NCI-H187 (cell line): ENCODE data around the gene FAM174C.

ENCODE experiments used
- DNase-seq, 2 experiments: peaks; one replicate each; lab custom pipeline; 2025; lab: John Stamatoyannopoulos, UW

FAM174C gene

DNA sequence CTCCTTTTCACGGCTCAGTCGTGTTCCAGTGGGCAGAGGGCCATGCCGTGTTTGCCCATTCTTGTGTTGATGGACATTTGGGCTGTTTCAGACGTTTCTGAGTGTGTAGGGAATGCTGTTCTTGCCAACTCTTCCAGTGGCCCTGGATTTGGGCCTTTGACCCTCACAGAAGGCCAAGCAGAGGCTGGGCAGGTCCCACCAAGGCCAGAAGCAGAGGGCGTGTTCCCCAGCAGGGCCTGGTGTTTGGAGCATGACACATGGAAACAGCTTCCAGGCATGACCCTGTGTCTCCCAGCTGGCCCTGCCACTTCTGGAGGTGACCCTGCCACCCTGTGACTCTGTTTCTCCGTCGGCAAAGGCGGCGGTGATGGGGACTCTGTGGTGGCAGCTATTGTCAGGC lies 46.2 kb downstream of the FAM174C start:
- DNase-seq, result no peak

- no peak for DNase-seq
These were observed 47.1 kb downstream of the FAM174C start for GRCh38 chr19:1322198-1322981.

DNA sequence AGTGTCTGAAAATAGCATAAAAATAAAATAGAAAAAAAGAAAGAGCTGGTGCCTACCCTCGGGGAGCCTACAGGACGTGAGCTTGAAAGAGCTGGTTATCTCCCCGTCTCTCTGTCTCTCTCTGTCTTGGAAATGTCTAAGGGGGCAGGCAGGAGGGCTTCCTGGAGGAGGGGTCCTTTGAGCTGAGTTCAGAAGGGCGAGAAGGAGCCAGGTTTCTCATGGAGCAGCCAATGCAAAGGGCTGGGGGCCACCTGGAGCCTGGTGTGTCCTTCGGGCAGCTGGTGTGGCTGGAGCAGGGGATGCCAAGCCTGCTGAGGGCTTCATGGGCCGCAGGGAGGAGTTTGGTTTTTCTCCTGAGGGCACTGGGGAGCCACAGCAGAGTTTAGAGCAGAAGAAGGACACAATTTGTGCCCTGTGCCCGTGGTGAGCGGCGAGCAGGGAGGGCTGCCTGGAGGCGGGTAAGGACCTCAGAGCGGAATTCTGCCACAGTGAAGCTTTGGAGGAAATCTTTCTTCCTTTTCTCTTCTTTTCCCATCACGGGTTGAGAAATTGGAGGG lies 49.0 kb downstream of the FAM174C start:
- no peak for DNase-seq

GRCh38 chr19:1324806-1325567 lies 49.7 kb downstream of the FAM174C start:
- no peak for DNase-seq

GRCh38 chr19:1325568-1326294 lies 50.4 kb downstream of the FAM174C start:
- DNase-seq, result no peak

- no peak for DNase-seq
These were observed 51.8 kb downstream of the FAM174C start for GRCh38 chr19:1327125-1327524.
